Spleen (tissue), 11 donors: ENCODE data around the gene NOL9. TPM values are rescaled to one million over a fixed set of nuclear protein-coding genes. Genes with fewer than 3 reads are reported as not detected.

Source experiments
- DNase-seq: peaks from one replicate; pipeline ENCODE4 v3.0.0-alpha.2; 2020
- H3K27ac ChIP-seq, 8 donors: fragments of 200-600 bp; sonication (generic) in 7 of 8; 1 replicate in 4 of 8; 2 replicates in 4 of 8; pipeline versions ENCODE4 v1.5.0 to v1.8.0; 2016 to 2021; ENCODE audit warnings: inconsistent platforms in 4 of 8, mild to moderate bottlenecking in 4 of 8, moderate library complexity in 1 of 8
- H3K27me3 ChIP-seq, 7 donors: fragments of 200-600 bp; sonication (generic) in 6 of 7; replicated peaks in 1 of 7; 1 replicate in 4 of 7; 2 replicates in 3 of 7; pipeline versions ENCODE4 v1.5.0 to v1.8.0; 2016 to 2021; ENCODE audit warnings: inconsistent platforms in 3 of 7, mild to moderate bottlenecking in 1 of 7
- H3K36me3 ChIP-seq, 6 donors: fragments of 200-600 bp; sonication (generic) in 5 of 6; 1 replicate in 4 of 6; 2 replicates in 2 of 6; pipeline versions ENCODE4 v1.5.0 to v1.8.0; 2016 to 2021; ENCODE audit warnings: inconsistent platforms in 2 of 6
- H3K4me1 ChIP-seq, 6 donors: fragments of 200-600 bp; sonication (generic) in 5 of 6; 1 replicate in 3 of 6; 2 replicates in 3 of 6; pipeline versions ENCODE4 v1.5.0 to v1.8.0; 2016 to 2021; ENCODE audit warnings: inconsistent platforms in 3 of 6
- H3K4me3 ChIP-seq, 8 donors: fragments of 200-600 bp; sonication (generic) in 7 of 8; 1 replicate in 4 of 8; 2 replicates in 4 of 8; pipeline versions ENCODE4 v1.5.0 to v1.8.0; 2016 to 2021; ENCODE audit warnings: inconsistent platforms in 4 of 8, mild to moderate bottlenecking in 4 of 8, moderate library complexity in 2 of 8
- H3K9me3 ChIP-seq, 8 donors: fragments of 200-600 bp; sonication (generic) in 7 of 8; 1 replicate in 4 of 8; 2 replicates in 4 of 8; pipeline versions ENCODE4 v1.5.0 to v1.8.0; 2016 to 2021; ENCODE audit warnings: inconsistent platforms in 4 of 8
- CTCF ChIP-seq, 11 experiments: fragments of 200-600 bp in 7 of 11; fragments of 450-650 bp in 4 of 11; sonication (generic) in 4 of 11; IDR thresholded peaks in 8 of 11; conservative IDR thresholded peaks in 3 of 11; 1 replicate in 7 of 11; 2 replicates in 4 of 11; pipeline versions ENCODE4 v1.4.0 to v1.8.0; 2016 to 2021; ENCODE audit warnings: antibody characterized with exemption in 11 of 11, inconsistent platforms in 4 of 11, mild to moderate bottlenecking in 1 of 11
- POLR2A ChIP-seq, 3 donors: fragments of 450-650 bp; IDR thresholded peaks; one replicate each; pipeline ENCODE4 v1.5.1; 2017; ENCODE audit warnings: antibody characterized with exemption in 3 of 3, mild to moderate bottlenecking in 1 of 3
- POLR2AphosphoS5 ChIP-seq, 3 donors: sonication (generic); formaldehyde crosslinking; IDR thresholded peaks; one replicate each; pipeline ENCODE4 v1.5.1; 2017; ENCODE audit warnings: antibody characterized with exemption in 3 of 3
- WGBS, 5 donors: extraction: QIAGEN DNeasy Blood & Tissue Kit in 3 of 5; methylation state at CpG; one replicate each; pipeline versions ENCODE4 v1.1.5 to v1.1.7; 2013 to 2018; 5-methylcytosine and 5-hydroxymethylcytosine counted together
- intact Hi-C: fragments of 100-400 bp; cut with DNase I; formaldehyde crosslinking; loops from one replicate; pipeline ENCODE4 v1.15.0; 2023; ENCODE audit warnings: low total_unique reads
- polyA plus RNA-seq, 3 donors: library from polyadenylated mRNA; stranded (reverse); fragments of 200-250 nt; gene quantifications; one replicate each; pipeline ENCODE4 v1.2.1, GENCODE V29; 2013
- total RNA-seq, 7 donors: library from RNA; depleted of rRNA in 3 of 7; stranded (reverse); fragments of >200 nt in 3 of 7; fragmentation: NEBNext Ultra II Directional in 4 of 7; extraction: Animal tissue kit (Norgen Biotek cat#: 25700) in 4 of 7; gene quantifications; one replicate each; pipeline versions ENCODE4 v1.1.0 to v1.2.1, GENCODE V29; 2016 to 2021
- donor health status: healthy with polysubstance abuse.
- donor health status: DM: no; HTN: no; CAD: no; lungs with moderate emphysema.
- donor health status: DM: no; HTN: no; CAD: no.
- donor health status: Bipolar disorder and iron deficiency.
- donor health status: healthy.
- donor health status: DM: no; HTN: no; CAD: no.
- donor health status: DM: yes; HTN: yes; CAD: no.

NOL9 gene
- total and polyA plus RNA-seq, 10 donors: 4.2 to 55.2 (median 41.2) TPM

- intact Hi-C loops: no loop called here
- Histone ChIP-seq H3K27me3 (peaks cover 0 to 17% (median 0%) of the 10 kb centered on the region in 7 donors), H3K4me3 (no peak overlapping the region), H3K9me3 (no peaks in the 10 kb centered on the region), H3K27ac (peak overlapping the region in 1 of 8 donors; percentile 85), H3K36me3 (no peaks in the 10 kb centered on the region), H3K4me1 (peaks cover 16 to 59% (median 43%) of the 10 kb centered on the region in 6 donors)
- DNase-seq: no peak
- 82 to 86% (median 84%) methylated on average over 15 to 20 of the region's 20 CpGs for WGBS, 5 donors
- TF ChIP-seq POLR2A (IDR thresholded peaks at IDR 0.05) (no peak), POLR2AphosphoS5 (IDR thresholded peaks at IDR 0.05) (no peak), CTCF (IDR thresholded peaks at IDR 0.05 in 8 of 11, conservative IDR thresholded peaks at IDR 0.05 in 3 of 11) (no peak)
These were observed 50.3 kb downstream of the NOL9 start for GRCh38 chr1:6503884-6504602.

DNA sequence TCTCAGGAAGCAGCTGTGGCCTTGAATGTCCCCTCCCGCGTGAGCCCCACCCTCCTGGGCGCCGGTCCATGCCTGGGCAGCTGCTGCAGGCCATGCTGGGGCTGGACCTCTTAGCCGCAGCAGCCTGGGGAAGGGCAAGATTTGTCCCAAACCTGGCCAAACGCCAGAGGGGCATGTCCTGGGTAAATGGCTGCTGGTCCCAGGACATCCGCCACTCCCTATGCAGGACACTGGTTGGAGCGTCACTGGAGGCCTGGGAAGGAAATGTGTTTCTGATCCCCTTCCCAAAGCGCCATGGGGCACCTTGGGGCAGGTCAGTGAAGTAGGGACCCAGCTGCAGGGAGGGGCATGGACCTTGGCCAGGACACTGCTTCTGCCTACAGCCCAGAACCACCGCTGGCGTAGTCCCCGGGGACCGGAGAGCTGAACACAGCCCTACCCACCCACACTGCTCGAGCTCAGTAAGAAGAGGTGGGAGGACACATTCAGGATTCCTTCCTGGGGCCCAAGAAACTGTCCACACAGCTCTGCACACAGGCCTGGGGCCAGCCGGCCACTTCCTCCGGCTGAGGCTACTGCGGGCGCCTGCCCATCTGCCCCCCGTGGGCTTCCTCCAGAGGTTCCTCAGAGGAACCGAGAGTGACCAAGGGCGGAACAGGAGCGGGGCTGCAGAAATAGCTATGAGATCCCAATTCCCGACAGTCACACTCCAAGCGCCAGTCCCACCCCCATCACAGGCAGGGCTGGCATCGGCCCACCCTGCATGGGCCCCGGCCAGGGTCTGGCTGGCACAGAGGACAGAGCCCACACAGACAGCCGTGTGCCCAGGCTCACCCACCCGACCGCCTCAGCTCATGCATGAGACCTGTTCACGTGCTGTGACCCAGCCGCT is 52.1 kb downstream of the NOL9 start:
- DNase-seq: peak; percentile 89
- intact Hi-C loops: no loop called here
- Histone ChIP-seq H3K4me1 (peaks cover 18 to 73% (median 52%) of the 10 kb centered on the region in 6 donors), H3K9me3 (no peaks in the 10 kb centered on the region), H3K27me3 (peaks cover 0 to 27% (median 0%) of the 10 kb centered on the region in 7 donors), H3K4me3 (no peak overlapping the region), H3K36me3 (no peaks in the 10 kb centered on the region), H3K27ac (peak overlapping the region; percentile 46 to 86 (median 78))
- 44 to 78% (median 65%) methylated on average over 12 to 31 of the region's 31 CpGs for WGBS, 5 donors
- peak in 1 of 11 experiments; percentile 6 for TF ChIP-seq CTCF (IDR thresholded peaks at IDR 0.05 in 8 of 11, conservative IDR thresholded peaks at IDR 0.05 in 3 of 11)
- TF ChIP-seq POLR2A (IDR thresholded peaks at IDR 0.05): no peak
- TF ChIP-seq POLR2AphosphoS5 (IDR thresholded peaks at IDR 0.05): peak; percentile 86 to 91 (median 91)

DNA sequence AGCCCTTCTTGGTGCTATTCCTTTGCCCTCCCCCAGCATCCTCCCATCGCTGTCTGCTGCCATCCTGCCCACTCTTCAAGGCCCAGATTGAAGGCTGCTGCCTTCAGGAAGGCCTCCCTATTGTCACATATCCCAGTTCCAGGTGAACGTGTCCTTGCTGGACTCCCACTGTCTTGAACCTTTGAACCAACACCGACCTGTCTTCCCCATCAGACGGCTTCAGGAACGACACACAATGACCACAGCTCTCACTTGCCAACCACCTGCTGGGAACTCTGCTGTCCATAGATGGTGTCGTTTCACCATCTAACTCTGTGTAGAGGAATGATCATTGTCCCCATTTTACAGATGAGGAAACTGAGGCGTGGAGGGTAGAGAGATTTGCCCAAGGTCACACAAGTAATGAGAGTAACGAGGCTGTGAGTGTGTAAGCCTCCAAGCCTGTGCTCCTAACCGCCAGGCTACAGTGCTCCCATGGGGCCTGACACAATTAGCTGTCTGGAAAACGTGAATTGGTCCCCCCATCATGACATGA is 53.0 kb downstream of the NOL9 start:
- H3K27me3 ChIP-seq: peaks cover 0 to 36% (median 5%) of the 10 kb centered on the region in 7 donors
- H3K27ac ChIP-seq: peak overlapping the region; percentile 46 to 86 (median 78)
- H3K4me1 ChIP-seq: peaks cover 18 to 72% (median 58%) of the 10 kb centered on the region in 6 donors
- H3K4me3 ChIP-seq: no peak overlapping the region
- DNase-seq: no peak
- no peaks in the 10 kb centered on the region for H3K9me3 ChIP-seq
- intact Hi-C loops: no loop called here
- TF ChIP-seq CTCF (IDR thresholded peaks at IDR 0.05 in 8 of 11, conservative IDR thresholded peaks at IDR 0.05 in 3 of 11): no peak
- TF ChIP-seq POLR2A (IDR thresholded peaks at IDR 0.05): no peak
- no peak for TF ChIP-seq POLR2AphosphoS5 (IDR thresholded peaks at IDR 0.05)
- no peaks in the 10 kb centered on the region for H3K36me3 ChIP-seq
- 62 to 76% (median 71%) methylated on average over 10 of the region's 10 CpGs for WGBS, 5 donors
